Adrenal gland (tissue), 12 donors: Measurements from ENCODE around the gene CD2AP. TPM values are rescaled to one million over a fixed set of nuclear protein-coding genes. Genes with fewer than 3 reads are reported as not detected.

Source experiments
- DNase-seq, 7 donors: peaks; one replicate each; pipeline ENCODE4 v3.0.0-alpha.2; 2019 to 2020
- H3K27ac ChIP-seq, 5 donors: fragments of 200-600 bp; sonication (generic) in 4 of 5; 1 replicate in 3 of 5; 2 replicates in 2 of 5; pipeline versions ENCODE4 v1.5.1 to v1.8.0; 2016 to 2020; ENCODE audit warnings: mild to moderate bottlenecking in 1 of 5
- H3K27me3 ChIP-seq: fragments of 200-600 bp; 2 replicates; pipeline ENCODE4 v1.8.0; 2021
- H3K36me3 ChIP-seq, 2 donors: fragments of 200-600 bp; replicated peaks in 1 of 2; 1 replicate in 1 of 2; 2 replicates in 1 of 2; pipeline versions ENCODE4 v1.5.1 to v1.8.0; 2018 to 2022
- H3K4me1 ChIP-seq, 2 donors: fragments of 200-600 bp; replicated peaks in 1 of 2; 1 replicate in 1 of 2; 2 replicates in 1 of 2; pipeline versions ENCODE4 v1.5.1 to v1.8.0; 2018 to 2021
- H3K4me3 ChIP-seq, 4 donors: fragments of 200-600 bp; sonication (generic) in 3 of 4; one replicate each; pipeline ENCODE4 v1.5.1; 2016 to 2018
- H3K9me3 ChIP-seq, 3 donors: fragments of 200-600 bp; sonication (generic) in 1 of 3; replicated peaks in 1 of 3; 1 replicate in 2 of 3; 2 replicates in 1 of 3; pipeline versions ENCODE4 v1.5.1 to v1.8.0; 2016 to 2021
- CTCF ChIP-seq, 6 experiments: fragments of 450-650 bp in 4 of 6; fragments of 200-600 bp in 2 of 6; sonication (generic) in 1 of 6; IDR thresholded peaks; 1 replicate in 5 of 6; 2 replicates in 1 of 6; pipeline versions ENCODE4 v1.5.1 to v1.8.0; 2016 to 2021; ENCODE audit warnings: antibody characterized with exemption in 6 of 6, mild to moderate bottlenecking in 2 of 6, moderate library complexity in 1 of 6
- POLR2A ChIP-seq, 2 donors: fragments of 450-650 bp; IDR thresholded peaks; one replicate each; pipeline ENCODE4 v1.6.1; 2017; ENCODE audit warnings: antibody characterized with exemption in 2 of 2, mild to moderate bottlenecking in 2 of 2, moderate library complexity in 1 of 2
- WGBS, 4 donors: extraction: QIAGEN DNeasy Blood & Tissue Kit in 2 of 4; methylation state at CpG; one replicate each; pipeline versions ENCODE4 v1.1.5 to v1.1.7; 2013 to 2017; 5-methylcytosine and 5-hydroxymethylcytosine counted together
- intact Hi-C, 2 donors: fragments of 100-400 bp; cut with DNase I; formaldehyde crosslinking; loops; one replicate each; pipeline versions ENCODE4 v1.14.1 to v1.15.0; 2022 to 2023
- polyA plus RNA-seq, 3 donors: library from polyadenylated mRNA; stranded (reverse); fragments of 200-250 nt in 2 of 3; fragments of 350-450 nt in 1 of 3; fragmentation: Illumina TruSeq in 1 of 3; extraction: RNeasy Lipid Tissue Mini Kit (QIAGEN cat#74804) in 1 of 3; gene quantifications; one replicate each; pipeline ENCODE4 v1.2.3, GENCODE V29; 2013 to 2014
- total RNA-seq, 9 donors: library from RNA; depleted of rRNA in 4 of 9; stranded (reverse); fragments of >200 nt in 4 of 9; fragments of 120-200 nt in 1 of 9; fragmentation: NEBNext Ultra II Directional in 1 of 9; extraction: Animal tissue kit (Norgen Biotek cat#: 25700) in 1 of 9; gene quantifications; one replicate each; pipeline versions ENCODE4 v1.1.0 to v1.2.4, GENCODE V29; 2013 to 2023
- donor health status: healthy with polysubstance abuse.
- donor health status: Bipolar disorder and iron deficiency.
- donor health status: DM: yes; HTN: yes; CAD: no.
- donor health status: DM: no; HTN: no; CAD: no.
- donor health status: DM: no; HTN: no; CAD: no.
- donor health status: DM: yes; HTN: yes; CAD: no.

The CD2AP gene
- total and polyA plus RNA-seq, 12 donors = 5.3 to 29.6 (median 20.2) TPM

- TF ChIP-seq POLR2A (IDR thresholded peaks at IDR 0.05) (no peak), CTCF (IDR thresholded peaks at IDR 0.05) (no peak)
Measured at GRCh38 chr6:47669684-47670513, 192.3 kb downstream of the CD2AP start.

GRCh38 chr6:47670851-47671250 is 193.3 kb downstream of the CD2AP start:
- no peaks in the 10 kb centered on the region for H3K4me1 ChIP-seq

More at GRCh38 chr6:47669684-47670513, 192.3 kb downstream of the CD2AP start:
- H3K4me3 ChIP-seq = no peak overlapping the region
- no peaks in the 10 kb centered on the region for H3K9me3 ChIP-seq
- no peaks in the 10 kb centered on the region for H3K4me1 ChIP-seq
- WGBS, 4 donors = 28 to 43% (median 41%) methylated on average over 6 of the region's 6 CpGs
- H3K36me3 ChIP-seq = no peaks in the 10 kb centered on the region
- H3K27ac ChIP-seq = no peak overlapping the region
- DNase-seq = no peak
- intact Hi-C loops = no loop called here
- H3K27me3 ChIP-seq = no peaks in the 10 kb centered on the region

GRCh38 chr6:47671777-47672176 is 194.2 kb downstream of the CD2AP start:
- Histone ChIP-seq H3K27ac (no peak overlapping the region), H3K9me3 (no peaks in the 10 kb centered on the region), H3K4me1 (no peaks in the 10 kb centered on the region), H3K4me3 (no peak overlapping the region), H3K36me3 (no peaks in the 10 kb centered on the region), H3K27me3 (no peaks in the 10 kb centered on the region)
- 39 to 59% (median 51%) methylated on average over 1 of the region's 1 CpG for WGBS, 4 donors
- intact Hi-C loops = no loop called here
- no peak for TF ChIP-seq POLR2A (IDR thresholded peaks at IDR 0.05)
- no peak for TF ChIP-seq CTCF (IDR thresholded peaks at IDR 0.05)
- no peak for DNase-seq

More at GRCh38 chr6:47670851-47671250, 193.3 kb downstream of the CD2AP start:
- Histone ChIP-seq H3K27me3 (no peaks in the 10 kb centered on the region), H3K27ac (no peak overlapping the region), H3K36me3 (no peaks in the 10 kb centered on the region), H3K4me3 (no peak overlapping the region), H3K9me3 (no peaks in the 10 kb centered on the region)
- TF ChIP-seq CTCF (IDR thresholded peaks at IDR 0.05) = no peak
- TF ChIP-seq POLR2A (IDR thresholded peaks at IDR 0.05) = no peak
- no peak for DNase-seq
- 51 to 69% (median 55%) methylated on average over 3 of the region's 3 CpGs for WGBS, 4 donors
- intact Hi-C loops = no loop called here

GRCh38 chr6:47672816-47673215 is 195.2 kb downstream of the CD2AP start:
- intact Hi-C loops = no loop called here

More at GRCh38 chr6:47672816-47673215, 195.2 kb downstream of the CD2AP start:
- no peaks in the 10 kb centered on the region for H3K36me3 ChIP-seq
- no peak for TF ChIP-seq CTCF (IDR thresholded peaks at IDR 0.05)
- TF ChIP-seq POLR2A (IDR thresholded peaks at IDR 0.05) = no peak
- H3K4me1 ChIP-seq = no peaks in the 10 kb centered on the region
- no peak for DNase-seq
- no peaks in the 10 kb centered on the region for H3K27me3 ChIP-seq
- no peaks in the 10 kb centered on the region for H3K9me3 ChIP-seq
- 74 to 91% (median 84%) methylated on average over 1 of the region's 1 CpG for WGBS, 4 donors
- H3K4me3 ChIP-seq = no peak overlapping the region
- H3K27ac ChIP-seq = no peak overlapping the region
